T-cell (primary cell): ENCODE data around the gene ARG2. TPM values are rescaled to one million over a fixed set of nuclear protein-coding genes. Genes with fewer than 3 reads are reported as not detected.
"Not testable (repeated sequence)": the region's sequence is repeated elsewhere in the genome, so short reads cannot be mapped to it uniquely, and the experiment has no call there.

Experiments
- ATAC-seq, 4 experiments: fragments of 200-7000 bp in 3 of 4; fragments of 150-1000 bp in 1 of 4; cut with Tn5 transposase; replicated peaks in 1 of 4; 1 replicate in 3 of 4; 2 replicates in 1 of 4; pipeline ENCODE4 v1.10.0; 2021; ENCODE audit warnings: moderate library complexity in 3 of 4, mild to moderate bottlenecking in 2 of 4, moderate number of reproducible peaks in 1 of 4
- CTCF ChIA-PET, 2 donors: fragments of 300-600 bp; sonication (Branson Sonifier 250); formaldehyde crosslinking; loops; one replicate each; lab custom pipeline; 2022; ENCODE audit warnings: antibody characterized with exemption in 2 of 2; lab: Charles Lee
- POLR2A ChIA-PET, 2 donors: fragments of 300-600 bp; sonication (Branson Sonifier 250); formaldehyde crosslinking; loops; one replicate each; lab custom pipeline; 2022; ENCODE audit warnings: antibody characterized with exemption in 2 of 2; lab: Charles Lee
- DNase-seq, 35 experiments: peaks; one replicate each; pipeline versions ENCODE4 v3.0.0 to v3.0.0-alpha.2; 2013 to 2023
- H3K27ac ChIP-seq: one replicate; pipeline ENCODE4 v1.5.1; 2013; ENCODE audit warnings: low read length
- H3K27me3 ChIP-seq, 2 experiments: replicated peaks in 1 of 2; 1 replicate in 1 of 2; 2 replicates in 1 of 2; pipeline versions ENCODE4 v1.6.1 to v1.7.0; 2013; ENCODE audit warnings: low read length in 1 of 2, mixed read lengths in 1 of 2; ENCODE audit not compliant: control insufficient read depth in 2 of 2, insufficient read depth in 2 of 2; ENCODE audit errors: extremely low read depth in 1 of 2
- H3K36me3 ChIP-seq, 2 donors: 1 replicate in 1 of 2; 2 replicates in 1 of 2; pipeline versions ENCODE4 v1.6.1 to v1.7.0; 2013; ENCODE audit warnings: low read length in 1 of 2; ENCODE audit not compliant: control insufficient read depth in 2 of 2, insufficient read depth in 1 of 2; ENCODE audit errors: extremely low read depth in 1 of 2
- H3K4me1 ChIP-seq, 2 experiments: 1 replicate in 1 of 2; 2 replicates in 1 of 2; pipeline versions ENCODE4 v1.6.1 to v1.7.0; 2013; ENCODE audit warnings: low read length in 2 of 2, mixed read lengths in 1 of 2; ENCODE audit not compliant: insufficient read depth in 2 of 2, control insufficient read depth in 1 of 2; ENCODE audit errors: extremely low read depth in 1 of 2
- H3K4me3 ChIP-seq, 2 donors: 1 replicate in 1 of 2; 2 replicates in 1 of 2; pipeline versions ENCODE4 v1.5.1 to v1.7.0; 2013; ENCODE audit warnings: mild to moderate bottlenecking in 2 of 2, low read length in 1 of 2, moderate library complexity in 1 of 2; ENCODE audit not compliant: control insufficient read depth in 1 of 2; ENCODE audit errors: extremely low read depth in 1 of 2
- H3K9me3 ChIP-seq: 2 replicates; pipeline ENCODE4 v1.7.0; 2013
- H3K27ac Mint-ChIP-seq, 2 donors: one replicate each; pipeline ENCODE4 v1.8.0; 2020 to 2021; ENCODE audit warnings: mild to moderate bottlenecking in 2 of 2, mixed read lengths in 2 of 2
- H3K27me3 Mint-ChIP-seq, 2 donors: one replicate each; pipeline ENCODE4 v1.8.0; 2021 to 2022; ENCODE audit warnings: mixed read lengths in 2 of 2
- H3K36me3 Mint-ChIP-seq: one replicate; pipeline ENCODE4 v1.8.0; 2021; ENCODE audit warnings: mixed read lengths
- H3K4me1 Mint-ChIP-seq, 3 donors: one replicate each; pipeline ENCODE4 v1.8.0; 2020 to 2022; ENCODE audit warnings: mixed read lengths in 3 of 3, mild to moderate bottlenecking in 1 of 3
- H3K4me3 Mint-ChIP-seq, 3 donors: one replicate each; pipeline ENCODE4 v1.8.0; 2020 to 2022; ENCODE audit warnings: mild to moderate bottlenecking in 3 of 3, mixed read lengths in 3 of 3, moderate library complexity in 3 of 3
- H3K9me3 Mint-ChIP-seq, 3 donors: one replicate each; pipeline ENCODE4 v1.8.0; 2020 to 2022; ENCODE audit warnings: mixed read lengths in 3 of 3
- WGBS: methylation state at CpG from one replicate; pipeline ENCODE4 v1.1.5; 2013; ENCODE audit warnings: missing lambda C conversion rate; ENCODE audit not compliant: insufficient coverage; 5-methylcytosine and 5-hydroxymethylcytosine counted together
- total RNA-seq, 35 experiments: library from RNA in 6 of 35; stranded (reverse) in 6 of 35; fragments of 120-200 nt in 1 of 35; gene quantifications; one replicate each; pipeline versions ENCODE4 v1.2.1 to v1.2.4 and lab custom pipeline; 2013 to 2026

ARG2 gene
- total RNA-seq, 5 donors from 2014 or later (not counting 1 experiment from before 2014, with no cell fraction given): 0.62 to 2.6 (median 1.1) TPM

DNA sequence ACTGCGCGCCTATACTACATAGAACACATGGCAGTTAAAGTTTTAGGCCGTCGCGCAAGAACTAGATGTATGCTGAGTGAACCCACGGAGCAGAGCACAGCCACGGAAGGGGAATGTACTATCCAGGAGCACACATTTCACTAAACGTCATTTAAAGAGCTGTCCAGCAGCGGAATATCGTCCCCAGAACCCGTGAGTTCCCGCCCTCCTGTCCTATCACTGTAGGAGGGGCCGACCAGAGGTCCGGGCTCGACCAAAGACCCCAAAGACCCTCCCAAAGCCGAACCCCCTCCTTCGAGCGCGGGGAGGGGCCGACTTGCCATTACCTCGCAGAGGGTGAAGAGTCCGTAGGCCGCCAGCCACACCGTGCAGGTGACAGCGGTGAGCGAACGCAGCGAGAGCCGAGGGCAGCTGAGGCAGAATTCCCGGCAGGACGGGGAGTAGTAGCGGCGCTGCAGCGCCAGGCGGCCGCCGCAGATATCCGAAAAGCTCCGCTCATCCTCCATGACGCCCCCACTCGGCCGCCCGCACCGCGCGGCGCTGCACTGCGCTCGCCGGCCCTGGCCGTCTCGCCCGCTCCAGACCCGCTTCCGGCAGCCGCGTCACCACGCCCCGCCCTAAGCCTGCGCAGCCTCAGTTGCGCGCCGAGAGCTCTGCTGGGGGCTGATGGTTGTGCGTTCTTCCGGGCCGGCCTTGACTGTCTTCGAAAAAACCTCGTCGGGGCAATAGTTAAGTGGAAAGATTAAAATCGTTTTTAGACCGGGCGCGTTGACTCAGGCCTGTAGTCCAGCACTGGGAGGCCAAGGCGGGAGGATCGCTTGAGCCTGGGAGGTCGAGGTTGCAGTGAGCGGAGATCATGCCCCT is 19.8 kb upstream of the ARG2 start, which contains the start of gene PIGH:
TSS of gene PIGH (minus strand) at position 571 of the 864 bp plus-strand sequence. CDS start at position 506, 65 bp downstream.
- peak; percentile 97 for ATAC-seq
- peak; percentile 84 to 97 (median 92) for DNase-seq

DNA sequence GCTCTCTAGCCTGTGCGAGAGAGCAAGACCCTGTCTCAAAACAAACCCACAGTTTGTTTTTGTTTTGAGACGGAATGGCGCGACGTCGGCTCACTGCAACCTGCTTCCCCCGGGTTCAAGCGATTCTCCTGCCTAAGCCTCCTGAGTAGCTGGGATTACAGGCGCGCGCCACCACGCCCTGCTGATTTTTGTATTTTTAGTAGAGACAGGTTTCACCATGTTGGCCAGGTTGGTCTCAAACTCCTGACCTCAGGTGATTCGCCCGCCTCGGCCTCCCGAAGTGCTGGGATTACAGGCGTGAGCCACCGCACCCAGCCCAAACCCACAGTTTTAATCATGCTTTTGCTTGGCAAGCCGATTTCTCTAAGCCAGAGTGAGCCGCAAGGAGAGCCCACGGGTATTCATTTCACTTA is 19.2 kb upstream of the ARG2 start:
- Mint-ChIP-seq H3K27ac (peak overlapping the region; percentile 80 to 95), H3K4me1 (peaks cover 33 to 48% (median 44%) of the 10 kb centered on the region in 3 donors), H3K4me3 (peak overlapping the region; percentile 87 to 98 (median 98))
- not testable (repeated sequence) for H3K36me3 Mint-ChIP-seq, H3K36me3 ChIP-seq, H3K27me3 Mint-ChIP-seq, H3K9me3 ChIP-seq, H3K27me3 ChIP-seq, DNase-seq, H3K9me3 Mint-ChIP-seq, ATAC-seq
- H3K4me1 ChIP-seq: peaks cover 11 to 14% of the 10 kb centered on the region in 2 experiments
- CTCF ChIA-PET: interaction anchor here (0.5 to 3.2 kb wide), 17 partner anchors 9 to 241 kb away, joined by 3 to 27 read pairs (median 5); partner anchors contain the start of genes ARG2 (in 1 of the 2), ATP6V1D (in 1 of the 2), RDH11 (in 1 of the 2) and RDH12 (in 1 of the 2)
- H3K27ac ChIP-seq: peak overlapping the region; percentile 87
- 94% methylated on average over 15 of the region's 21 CpGs for WGBS
- peak overlapping the region; percentile 29 to 88 for H3K4me3 ChIP-seq
- POLR2A ChIA-PET: interaction anchor here (0.5 to 1.8 kb wide), 11 partner anchors 19 to 1810 kb away, joined by 3 to 9 read pairs (median 4); partner anchors contain the start of gene ARG2 (in 1 of the 2)

More for the DNA sequence above, 19.8 kb upstream of the ARG2 start, which contains the start of gene PIGH:
- Histone ChIP-seq H3K4me3 (peak within 1 kb of the TSS; percentile 88 to 90), H3K36me3 (no peaks in the 10 kb centered on the region), H3K9me3 (no peaks in the 10 kb centered on the region), H3K4me1 (peaks cover 11 to 14% of the 10 kb centered on the region in 2 experiments), H3K27ac (peak within 1 kb of the TSS; percentile 87), H3K27me3 (no peaks in the 10 kb centered on the region)
- peaks cover 9% of the 10 kb centered on the region for H3K36me3 Mint-ChIP-seq
- no peaks in the 10 kb centered on the region for H3K27me3 Mint-ChIP-seq
- H3K9me3 Mint-ChIP-seq: no peaks in the 10 kb centered on the region
- peak within 1 kb of the TSS; percentile 94 to 95 for H3K27ac Mint-ChIP-seq
- CTCF ChIA-PET: interaction anchor here (0.5 to 3.2 kb wide), 18 partner anchors 8 to 240 kb away, joined by 3 to 27 read pairs (median 4); partner anchors contain the start of genes ARG2 (in 1 of the 2), ATP6V1D (in 1 of the 2), RDH11 (in 1 of the 2) and RDH12 (in 1 of the 2)
- H3K4me3 Mint-ChIP-seq: peak within 1 kb of the TSS; percentile 87 to 98 (median 98)
- H3K4me1 Mint-ChIP-seq: peaks cover 37 to 52% (median 48%) of the 10 kb centered on the region in 3 donors
- POLR2A ChIA-PET: interaction anchor here (0.5 to 1.8 kb wide), 15 partner anchors 13 to 1811 kb away, joined by 3 to 9 read pairs (median 3); partner anchors contain the start of gene ARG2 (in 2 of the 2)
- WGBS: 3% methylated on average over 73 of the region's 77 CpGs

DNA sequence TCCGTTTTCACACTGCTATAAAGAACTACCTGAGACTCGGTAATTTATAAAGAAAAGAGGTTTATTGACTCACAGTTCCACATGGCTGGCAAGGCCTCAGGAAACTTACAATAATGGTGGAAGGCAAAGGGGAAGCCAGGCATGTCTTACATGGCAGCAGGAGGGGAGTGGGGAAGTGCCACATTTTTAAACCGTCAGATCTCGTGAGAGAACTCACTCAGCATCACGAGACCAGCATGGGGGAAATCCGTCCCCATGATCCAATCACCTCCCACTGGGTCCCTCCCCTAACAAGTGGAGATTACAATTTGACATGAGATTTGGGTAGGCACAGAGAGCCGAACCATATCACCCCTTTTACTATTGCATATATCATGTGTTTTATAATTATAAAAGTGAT is 17.6 kb upstream of the ARG2 start:
- ChIA-PET POLR2A (no interaction called here), CTCF (interaction anchor here in 1 of 2 donors (1.5 kb wide), 1 partner anchor 16 kb away, joined by 3 read pairs; no protein-coding TSS in a partner anchor)
- H3K9me3 Mint-ChIP-seq: no peaks in the 10 kb centered on the region
- DNase-seq: no peak
- Histone ChIP-seq H3K4me1 (peaks cover 11 to 14% of the 10 kb centered on the region in 2 experiments), H3K36me3 (no peaks in the 10 kb centered on the region), H3K4me3 (no peak overlapping the region), H3K9me3 (no peaks in the 10 kb centered on the region), H3K27ac (no peak overlapping the region), H3K27me3 (no peaks in the 10 kb centered on the region)
- no peaks in the 10 kb centered on the region for H3K27me3 Mint-ChIP-seq
- ATAC-seq: no peak
- H3K4me3 Mint-ChIP-seq: peak overlapping the region in 1 of 3 donors; percentile 43
- peaks cover 25 to 37% (median 32%) of the 10 kb centered on the region in 3 donors for H3K4me1 Mint-ChIP-seq
- H3K36me3 Mint-ChIP-seq: peaks cover 3% of the 10 kb centered on the region
- no CpG with 5 or more reads among the region's 7 CpGs for WGBS
- no peak overlapping the region for H3K27ac Mint-ChIP-seq

DNA sequence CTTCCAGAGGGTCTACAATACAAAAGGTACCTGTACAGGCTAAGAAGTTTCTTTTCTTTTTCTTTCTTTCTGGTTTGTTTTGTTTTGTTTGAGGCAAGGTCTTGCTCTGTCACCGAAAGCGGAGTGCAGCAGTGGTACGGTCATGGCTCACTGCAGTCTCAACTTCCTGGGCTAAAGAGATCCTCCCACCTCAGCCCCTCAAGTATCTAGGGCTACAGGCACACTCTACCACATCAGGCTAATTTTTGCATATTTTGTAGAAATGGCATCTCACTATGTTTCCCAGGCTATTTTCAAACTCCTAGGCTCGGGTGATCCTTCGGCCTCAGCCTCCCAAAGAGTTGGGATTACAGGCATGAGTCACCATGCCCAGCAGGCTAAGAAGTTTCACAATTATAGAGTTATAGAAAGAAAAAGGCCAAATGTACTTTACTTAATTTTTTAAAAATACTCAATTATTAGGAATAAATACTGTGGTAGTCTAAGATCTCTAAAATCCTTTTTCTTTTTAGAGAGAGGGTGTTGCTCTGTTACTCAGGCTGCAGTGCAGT is 16.6 kb upstream of the ARG2 start:
- Mint-ChIP-seq H3K36me3 (peaks cover 3% of the 10 kb centered on the region), H3K4me1 (peaks cover 15 to 29% (median 23%) of the 10 kb centered on the region in 3 donors), H3K27ac (no peak overlapping the region), H3K4me3 (no peak overlapping the region), H3K27me3 (no peaks in the 10 kb centered on the region), H3K9me3 (no peaks in the 10 kb centered on the region)
- no peak overlapping the region for H3K4me3 ChIP-seq
- H3K36me3 ChIP-seq: no peaks in the 10 kb centered on the region
- H3K27ac ChIP-seq: no peak overlapping the region
- DNase-seq (no peak), ATAC-seq (no peak)
- no peaks in the 10 kb centered on the region for H3K27me3 ChIP-seq
- no peaks in the 10 kb centered on the region for H3K9me3 ChIP-seq
- ChIA-PET POLR2A (no interaction called here), CTCF (interaction anchor here in 1 of 2 donors (1.5 kb wide), 1 partner anchor 15 kb away, joined by 3 read pairs; no protein-coding TSS in a partner anchor)
- no CpG with 5 or more reads among the region's 5 CpGs for WGBS
- H3K4me1 ChIP-seq: peaks cover 10 to 14% of the 10 kb centered on the region in 2 experiments

DNA sequence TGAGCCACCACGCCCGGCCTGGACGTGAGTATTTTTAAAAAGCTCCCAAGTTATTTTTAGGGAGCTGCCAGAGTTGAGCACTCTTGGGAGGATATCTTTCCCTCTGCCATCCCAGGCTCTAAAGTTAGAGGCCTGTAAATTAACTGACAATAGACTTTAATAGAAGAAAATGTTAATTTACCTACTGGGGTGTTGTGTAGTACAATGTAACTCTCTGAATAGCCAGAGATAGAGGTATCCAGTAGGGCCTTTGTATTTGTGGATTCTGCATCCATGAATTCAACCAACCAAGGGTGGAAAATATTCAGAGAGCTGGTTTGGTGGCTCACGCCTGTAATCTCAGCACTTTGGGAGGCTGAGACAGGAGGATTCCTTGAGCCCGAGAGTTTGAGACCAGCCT is 12.1 kb upstream of the ARG2 start:
- Histone ChIP-seq H3K4me3 (no peak overlapping the region), H3K9me3 (no peaks in the 10 kb centered on the region), H3K36me3 (no peaks in the 10 kb centered on the region), H3K27ac (no peak overlapping the region), H3K27me3 (peaks cover 0 to 8% of the 10 kb centered on the region in 2 experiments), H3K4me1 (no peaks in the 10 kb centered on the region)
- H3K9me3 Mint-ChIP-seq: no peaks in the 10 kb centered on the region
- ChIA-PET POLR2A (no interaction called here), CTCF (no interaction called here)
- no peaks in the 10 kb centered on the region for H3K36me3 Mint-ChIP-seq
- no peak for DNase-seq
- ATAC-seq: no peak
- H3K27me3 Mint-ChIP-seq: peaks cover 3 to 10% of the 10 kb centered on the region in 2 donors
- H3K4me1 Mint-ChIP-seq: peaks cover 0 to 2% (median 0%) of the 10 kb centered on the region in 3 donors
- 100% methylated on average over 2 of the region's 5 CpGs for WGBS
- H3K27ac Mint-ChIP-seq: no peak overlapping the region
- H3K4me3 Mint-ChIP-seq: no peak overlapping the region
